DOHH2 (cell line): ENCODE data around the gene RAB40B.

ENCODE experiments used
- EZH2phosphoT487 ChIP-seq: fragments of 200-600 bp; sonication (generic); IDR thresholded peaks from 2 replicates; pipeline ENCODE4 v1.6.1; 2017; ENCODE audit warnings: borderline replicate concordance, mild to moderate bottlenecking, antibody characterized with exemption, low read length, moderate library complexity, mixed read lengths
- TF ChIP-seq, protein P1 (sequence below): fragments of 200-600 bp; sonication (generic); IDR thresholded peaks from one replicate; pipeline ENCODE4 v1.5.1; 2014; ENCODE audit warnings: antibody characterized with exemption, mild to moderate bottlenecking, low read depth, low read length; ENCODE audit not compliant: poor library complexity, severe bottlenecking

- TF ChIP-seq, protein P1, sequence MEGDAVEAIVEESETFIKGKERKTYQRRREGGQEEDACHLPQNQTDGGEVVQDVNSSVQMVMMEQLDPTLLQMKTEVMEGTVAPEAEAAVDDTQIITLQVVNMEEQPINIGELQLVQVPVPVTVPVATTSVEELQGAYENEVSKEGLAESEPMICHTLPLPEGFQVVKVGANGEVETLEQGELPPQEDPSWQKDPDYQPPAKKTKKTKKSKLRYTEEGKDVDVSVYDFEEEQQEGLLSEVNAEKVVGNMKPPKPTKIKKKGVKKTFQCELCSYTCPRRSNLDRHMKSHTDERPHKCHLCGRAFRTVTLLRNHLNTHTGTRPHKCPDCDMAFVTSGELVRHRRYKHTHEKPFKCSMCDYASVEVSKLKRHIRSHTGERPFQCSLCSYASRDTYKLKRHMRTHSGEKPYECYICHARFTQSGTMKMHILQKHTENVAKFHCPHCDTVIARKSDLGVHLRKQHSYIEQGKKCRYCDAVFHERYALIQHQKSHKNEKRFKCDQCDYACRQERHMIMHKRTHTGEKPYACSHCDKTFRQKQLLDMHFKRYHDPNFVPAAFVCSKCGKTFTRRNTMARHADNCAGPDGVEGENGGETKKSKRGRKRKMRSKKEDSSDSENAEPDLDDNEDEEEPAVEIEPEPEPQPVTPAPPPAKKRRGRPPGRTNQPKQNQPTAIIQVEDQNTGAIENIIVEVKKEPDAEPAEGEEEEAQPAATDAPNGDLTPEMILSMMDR, result no peak
- no peak for TF ChIP-seq EZH2phosphoT487
These were observed 4.7 kb upstream of the RAB40B start for GRCh38 chr17:82703036-82703745.
